Activated T-cell treated with anti-CD3 and anti-CD28 coated beads, Interleukin-2, amount 50 U/mL, for 48 hours (primary cell): ENCODE measurements around the gene NFKB1.
A peak's percentile ranks its signal among the peaks of the same experiment; 100 is the strongest.
"Not testable (repeated sequence)": the region's sequence is repeated elsewhere in the genome, so short reads cannot be mapped to it uniquely, and the experiment has no call there.

ENCODE experiments used
- DNase-seq, 2 experiments: peaks; one replicate each; pipeline ENCODE4 v3.0.0-alpha.2; 2020

NFKB1 gene, protein sequence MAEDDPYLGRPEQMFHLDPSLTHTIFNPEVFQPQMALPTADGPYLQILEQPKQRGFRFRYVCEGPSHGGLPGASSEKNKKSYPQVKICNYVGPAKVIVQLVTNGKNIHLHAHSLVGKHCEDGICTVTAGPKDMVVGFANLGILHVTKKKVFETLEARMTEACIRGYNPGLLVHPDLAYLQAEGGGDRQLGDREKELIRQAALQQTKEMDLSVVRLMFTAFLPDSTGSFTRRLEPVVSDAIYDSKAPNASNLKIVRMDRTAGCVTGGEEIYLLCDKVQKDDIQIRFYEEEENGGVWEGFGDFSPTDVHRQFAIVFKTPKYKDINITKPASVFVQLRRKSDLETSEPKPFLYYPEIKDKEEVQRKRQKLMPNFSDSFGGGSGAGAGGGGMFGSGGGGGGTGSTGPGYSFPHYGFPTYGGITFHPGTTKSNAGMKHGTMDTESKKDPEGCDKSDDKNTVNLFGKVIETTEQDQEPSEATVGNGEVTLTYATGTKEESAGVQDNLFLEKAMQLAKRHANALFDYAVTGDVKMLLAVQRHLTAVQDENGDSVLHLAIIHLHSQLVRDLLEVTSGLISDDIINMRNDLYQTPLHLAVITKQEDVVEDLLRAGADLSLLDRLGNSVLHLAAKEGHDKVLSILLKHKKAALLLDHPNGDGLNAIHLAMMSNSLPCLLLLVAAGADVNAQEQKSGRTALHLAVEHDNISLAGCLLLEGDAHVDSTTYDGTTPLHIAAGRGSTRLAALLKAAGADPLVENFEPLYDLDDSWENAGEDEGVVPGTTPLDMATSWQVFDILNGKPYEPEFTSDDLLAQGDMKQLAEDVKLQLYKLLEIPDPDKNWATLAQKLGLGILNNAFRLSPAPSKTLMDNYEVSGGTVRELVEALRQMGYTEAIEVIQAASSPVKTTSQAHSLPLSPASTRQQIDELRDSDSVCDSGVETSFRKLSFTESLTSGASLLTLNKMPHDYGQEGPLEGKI

DNA sequence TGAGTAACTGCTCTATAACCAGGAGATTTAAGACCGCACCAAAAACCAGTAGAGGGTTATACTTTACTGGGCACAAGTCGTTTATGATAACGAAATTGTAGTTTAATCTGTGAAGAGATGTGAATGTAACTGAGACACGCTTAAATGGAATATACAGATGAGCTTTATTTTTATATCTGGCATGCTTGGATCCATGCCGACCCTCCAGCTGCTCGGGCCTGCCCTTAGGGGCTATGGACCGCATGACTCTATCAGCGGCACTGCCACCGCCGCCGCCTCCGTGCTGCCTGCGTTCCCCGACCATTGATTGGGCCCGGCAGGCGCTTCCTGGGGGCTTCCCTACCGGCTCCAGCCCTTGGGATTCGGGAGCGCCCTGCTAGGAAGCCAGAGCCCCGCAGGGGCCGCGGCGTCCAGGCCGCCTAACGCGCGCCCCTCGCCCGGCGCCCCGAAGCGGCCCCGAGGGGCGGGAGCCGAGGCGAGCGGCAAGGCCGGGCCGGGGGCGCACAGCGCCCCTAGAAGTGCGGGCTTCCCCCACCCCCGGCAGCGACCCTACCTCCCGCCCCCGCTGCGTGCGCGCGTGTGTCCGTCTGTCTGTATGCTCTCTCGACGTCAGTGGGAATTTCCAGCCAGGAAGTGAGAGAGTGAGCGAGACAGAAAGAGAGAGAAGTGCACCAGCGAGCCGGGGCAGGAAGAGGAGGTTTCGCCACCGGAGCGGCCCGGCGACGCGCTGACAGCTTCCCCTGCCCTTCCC is at the start of gene NFKB1:
Gene NFKB1 (plus strand): TSS at position 664 of the 751 bp plus-strand sequence. CDS start 24,160 bp downstream, outside the sequence.
- peak; percentile 82 to 84 for DNase-seq

DNA sequence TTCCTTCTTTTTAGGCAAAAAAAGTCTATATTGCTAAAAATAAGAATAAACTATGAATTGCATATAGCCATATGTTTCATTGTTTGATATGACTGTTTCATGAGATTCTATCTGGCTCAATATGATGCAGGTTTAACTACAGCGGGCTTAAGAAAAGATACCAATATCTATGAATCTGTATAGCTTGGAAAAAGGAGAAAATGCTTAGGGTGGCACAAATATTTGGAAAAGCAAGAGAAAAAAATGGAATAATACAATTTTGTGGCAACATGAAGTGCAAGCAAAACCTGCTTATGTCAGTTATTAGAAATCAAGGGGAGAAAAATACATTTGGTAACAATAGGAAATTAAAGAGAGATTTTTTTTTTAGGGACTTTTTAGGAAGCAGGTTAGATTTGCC is 48.3 kb upstream of the NFKB1 start:
- no peak for DNase-seq

DNA sequence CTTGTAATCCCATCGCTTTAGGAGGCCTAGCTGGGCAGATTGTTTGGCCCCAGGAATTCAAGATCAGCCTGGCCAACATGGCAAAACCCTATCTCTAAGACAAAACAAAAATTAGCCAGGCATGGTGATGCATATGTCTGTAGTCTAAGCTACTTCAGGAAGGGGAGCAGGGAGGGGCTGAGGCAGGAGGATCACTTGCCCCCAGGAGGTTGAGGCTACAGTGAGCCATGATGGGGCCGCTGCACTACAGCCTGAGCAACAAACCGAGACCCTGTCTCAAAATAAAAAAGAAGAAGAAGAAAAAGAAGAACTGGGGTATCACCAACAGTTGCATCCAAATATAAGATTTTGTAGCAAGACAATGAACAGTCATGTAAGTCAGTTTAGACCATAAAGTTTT is 47.3 kb upstream of the NFKB1 start:
- no peak for DNase-seq

DNA sequence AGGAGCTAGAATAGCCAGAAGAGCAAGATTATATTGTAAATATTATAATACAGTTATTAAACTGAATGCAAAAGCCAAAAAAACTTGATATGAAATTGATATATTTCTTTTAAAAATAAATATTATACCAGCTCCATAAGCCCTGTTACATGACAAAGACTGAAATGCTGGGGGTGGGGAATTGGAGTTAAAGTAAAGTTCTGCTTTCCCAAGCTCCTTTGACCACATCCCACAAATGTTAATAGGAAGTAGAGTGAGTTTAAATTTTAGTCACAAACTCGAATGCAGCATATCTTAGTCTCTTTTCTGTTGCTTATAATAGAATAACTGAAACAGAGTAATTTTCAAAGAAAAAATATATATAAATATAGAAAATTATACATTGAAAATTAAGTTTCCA is 46.9 kb upstream of the NFKB1 start:
- no peak for DNase-seq

DNA sequence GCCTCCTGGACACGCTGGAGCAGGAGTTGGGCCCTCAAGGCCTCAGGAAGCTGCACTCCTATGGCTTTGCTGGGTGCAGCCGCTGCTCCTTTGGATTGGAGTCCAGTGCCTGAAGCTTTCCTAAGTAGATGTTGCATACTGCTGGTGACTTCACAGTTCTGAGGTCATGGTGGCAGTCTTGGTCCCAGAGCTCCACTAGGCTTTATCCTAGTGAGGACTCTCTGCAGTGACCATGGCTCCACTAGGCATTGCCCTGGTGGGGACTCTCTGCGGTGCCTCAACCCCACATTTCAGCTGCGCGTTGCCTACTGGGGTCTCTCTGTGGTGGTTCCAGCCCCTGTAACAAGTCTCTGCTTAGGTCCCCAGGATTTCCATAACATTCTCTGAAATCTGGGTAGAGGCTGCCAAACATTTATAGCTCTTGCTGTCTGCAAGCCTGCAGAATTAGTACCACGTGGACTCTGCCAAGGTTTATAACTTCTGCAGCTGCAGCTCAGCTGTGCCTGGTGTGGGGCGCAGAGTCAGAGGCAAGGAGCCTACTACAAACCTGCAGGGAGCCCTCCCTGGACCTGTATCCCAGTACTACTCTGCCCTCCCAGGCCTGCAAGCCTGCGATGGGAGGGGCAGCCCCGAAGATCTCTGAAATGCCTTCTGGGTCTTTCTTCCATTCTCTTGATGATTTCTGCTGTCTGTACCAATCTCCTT is 46.0 kb upstream of the NFKB1 start:
- no peak for DNase-seq

DNA sequence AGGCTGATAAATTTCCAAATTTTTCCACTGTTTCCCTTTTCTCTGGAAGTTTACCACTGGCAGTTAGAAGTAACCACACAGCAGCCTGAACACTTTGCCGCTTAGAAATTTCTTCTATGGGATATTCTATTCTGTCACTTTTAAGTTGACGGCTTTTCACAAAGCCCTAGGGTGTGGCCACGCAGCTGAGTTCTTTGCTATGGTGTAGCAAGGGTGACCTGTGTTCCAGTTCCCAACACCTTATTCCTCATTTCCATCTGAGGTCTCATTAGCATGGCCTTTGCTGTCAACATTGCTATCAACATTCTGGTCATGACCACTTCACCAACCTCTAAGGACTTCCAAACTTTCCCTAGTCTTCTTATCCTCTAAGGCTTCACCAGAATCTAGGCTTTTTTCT is 45.4 kb upstream of the NFKB1 start:
- no peak for DNase-seq

DNA sequence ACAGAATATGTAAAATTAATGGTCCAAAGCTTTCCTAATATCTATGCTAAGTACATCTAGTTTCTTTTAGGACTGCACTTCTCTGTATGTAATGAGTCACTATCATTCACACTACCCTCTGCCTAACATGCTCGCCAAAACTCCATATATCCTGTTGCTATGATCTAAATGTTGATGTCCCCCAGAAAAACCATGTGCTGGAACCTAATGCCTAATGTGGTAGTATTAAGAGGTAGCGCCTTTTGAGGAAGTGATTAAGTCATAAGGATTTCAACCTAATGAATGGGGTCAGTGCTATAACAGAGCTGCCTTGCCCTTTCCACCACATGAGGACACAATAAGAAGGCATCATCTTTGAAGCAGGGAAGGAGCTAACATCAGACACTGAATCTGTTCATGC is 34.9 kb upstream of the NFKB1 start:
- no peak for DNase-seq

DNA sequence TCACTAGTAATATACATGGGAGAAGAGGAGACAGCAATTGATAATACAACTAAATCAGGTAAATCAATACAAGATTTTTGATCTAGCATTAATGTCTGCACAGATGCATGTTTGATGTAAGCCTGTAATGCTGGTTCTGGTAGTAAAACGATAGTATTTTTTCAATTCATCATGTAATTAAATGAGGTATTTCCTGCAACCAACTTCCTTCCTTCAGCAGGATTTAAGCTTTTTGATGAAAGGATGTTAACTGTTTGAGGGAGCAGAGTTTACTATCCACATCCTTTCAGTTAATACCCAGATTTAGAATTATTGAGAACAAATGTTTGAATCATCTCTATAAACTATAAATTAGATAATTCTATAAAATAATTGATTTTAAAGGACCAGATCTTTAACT is 31.4 kb upstream of the NFKB1 start:
- no peak for DNase-seq

DNA sequence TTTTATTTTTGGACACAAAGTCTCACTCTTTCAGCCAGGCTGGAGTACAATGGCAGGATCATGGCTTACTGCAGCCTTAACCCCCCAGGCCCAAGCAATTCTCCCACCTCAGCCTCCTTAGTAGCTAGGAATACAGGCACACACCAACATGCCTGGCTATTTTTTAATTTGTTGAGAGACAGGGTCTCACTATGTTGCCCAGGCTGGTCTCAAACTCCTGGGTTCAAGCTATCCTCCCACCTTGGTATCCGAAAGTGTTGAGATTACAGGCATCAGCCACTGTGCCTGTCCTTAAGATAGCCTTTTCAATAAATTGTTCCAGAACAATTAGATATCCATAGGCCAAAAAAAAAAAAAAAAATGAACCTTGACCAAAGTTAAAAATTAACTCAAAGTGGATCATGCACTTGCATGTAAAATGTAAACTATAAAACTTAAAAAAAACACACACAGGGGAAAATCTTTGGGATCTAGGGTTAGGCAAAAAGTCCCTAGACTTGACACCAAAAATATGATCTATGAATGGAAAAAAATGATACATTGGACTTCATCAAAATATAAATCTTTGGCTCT is 28.6 kb upstream of the NFKB1 start:
- no peak for DNase-seq

DNA sequence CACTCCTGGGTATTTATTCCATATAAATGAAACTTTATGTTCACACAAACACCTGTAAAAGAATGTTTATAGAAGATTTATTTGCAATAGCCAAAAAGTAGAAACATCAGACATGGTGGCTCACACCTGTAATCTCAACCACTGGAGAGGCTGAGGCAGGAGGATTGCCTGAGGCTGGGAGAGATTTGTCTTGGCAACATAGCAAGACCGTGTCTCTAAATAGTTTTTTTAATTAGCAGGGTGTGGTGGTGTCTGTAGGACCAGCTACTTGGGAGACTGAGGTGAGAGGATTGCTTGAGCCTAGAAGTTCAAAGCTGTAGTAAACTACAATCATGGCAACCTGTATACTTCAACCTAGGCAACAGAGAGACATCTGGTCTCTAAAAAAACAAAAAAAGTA is 27.7 kb upstream of the NFKB1 start:
- DNase-seq = no peak

DNA sequence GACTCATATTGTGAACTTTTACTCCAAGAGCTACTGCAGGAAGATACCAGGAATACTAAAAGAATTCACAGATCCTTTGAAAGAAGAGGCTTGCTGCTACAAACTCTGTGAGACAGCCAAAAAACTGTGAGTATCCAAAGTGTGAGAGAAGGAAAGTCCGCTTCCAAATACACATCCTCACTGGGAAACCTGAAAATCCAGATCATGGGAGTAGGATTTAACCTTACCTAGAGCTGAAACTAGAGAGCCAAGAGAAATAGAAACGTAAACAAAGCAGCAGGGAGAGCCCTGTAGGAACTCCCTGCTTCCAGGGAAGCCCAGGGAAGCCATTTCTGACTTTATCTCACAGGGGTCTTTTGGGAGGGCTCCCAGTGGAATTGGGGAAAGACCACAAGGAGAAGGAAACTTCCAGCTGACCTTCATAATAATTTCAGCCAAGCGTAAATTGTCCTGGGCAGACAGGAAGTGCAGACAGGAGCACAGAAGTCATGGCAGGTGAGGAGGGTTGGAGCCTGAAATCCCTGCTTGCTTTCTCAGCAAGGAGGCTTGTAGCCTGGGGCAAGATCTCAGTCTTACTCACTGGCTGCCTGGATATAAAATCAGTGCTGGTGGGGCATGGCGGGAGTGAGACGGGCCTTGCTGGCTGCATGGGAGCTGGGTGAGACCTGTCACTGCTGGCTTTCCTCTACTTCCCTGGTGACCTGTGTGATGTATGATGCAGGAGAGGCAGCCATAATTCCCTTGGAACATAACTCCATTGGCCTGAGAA is 26.2 kb upstream of the NFKB1 start:
- no peak for DNase-seq

DNA sequence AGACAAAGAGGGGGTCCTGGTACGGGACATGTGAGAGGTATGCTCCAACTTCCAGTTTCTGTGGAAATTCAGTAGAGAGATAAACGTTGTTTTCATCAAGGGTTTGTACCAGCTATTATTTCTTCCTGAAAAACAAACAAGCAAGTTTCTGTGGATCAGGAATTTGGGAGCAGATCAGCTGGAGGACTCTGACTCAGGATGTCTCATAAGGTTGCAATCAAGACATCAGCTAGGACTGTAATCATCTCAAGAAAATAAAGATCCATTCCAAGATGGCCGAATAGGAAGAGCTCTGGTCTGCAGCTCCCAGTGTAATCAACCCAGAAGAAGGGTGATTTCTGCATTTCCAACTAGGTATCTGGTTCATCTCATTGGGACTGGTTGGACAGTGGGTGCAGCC is 23.5 kb upstream of the NFKB1 start:
- no peak for DNase-seq

DNA sequence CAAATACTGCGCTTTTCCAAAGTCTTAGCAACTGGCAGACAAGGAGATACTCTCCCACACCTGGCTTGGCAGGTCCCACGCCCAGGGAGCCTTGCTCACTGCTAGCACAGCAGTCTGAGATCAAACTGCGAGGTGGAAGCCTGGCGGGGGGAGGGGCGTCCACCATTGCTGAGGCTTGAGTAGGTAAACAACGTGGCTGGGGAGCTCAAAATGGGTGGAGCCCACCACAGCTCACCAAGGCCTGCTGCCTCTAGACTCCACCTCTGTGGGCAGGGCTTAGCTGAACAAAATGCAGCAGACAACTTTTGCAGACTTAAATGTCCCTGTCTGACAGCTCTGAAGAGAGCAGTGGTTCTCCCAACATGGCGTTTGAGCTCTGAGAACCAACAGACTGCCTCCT is 23.0 kb upstream of the NFKB1 start:
- no peak for DNase-seq

DNA sequence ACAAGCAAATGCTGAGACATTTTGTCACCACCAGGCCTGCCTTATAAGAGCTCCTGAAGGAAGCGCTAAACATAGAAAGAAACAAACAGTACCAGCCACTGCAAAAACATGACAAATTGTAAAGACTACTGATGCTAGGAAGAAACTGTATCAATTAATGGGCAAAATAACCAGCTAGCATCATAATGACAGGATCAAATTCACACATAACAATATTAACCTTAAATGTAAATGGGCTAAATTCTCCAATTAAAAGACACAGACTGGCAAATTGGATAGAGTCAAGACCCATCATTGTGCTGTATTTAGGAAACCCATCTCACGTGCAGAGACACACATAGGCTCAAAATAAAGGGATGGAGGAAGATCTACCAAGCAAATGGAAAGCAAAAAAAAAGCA is 21.3 kb upstream of the NFKB1 start:
- not testable (repeated sequence) for DNase-seq

DNA sequence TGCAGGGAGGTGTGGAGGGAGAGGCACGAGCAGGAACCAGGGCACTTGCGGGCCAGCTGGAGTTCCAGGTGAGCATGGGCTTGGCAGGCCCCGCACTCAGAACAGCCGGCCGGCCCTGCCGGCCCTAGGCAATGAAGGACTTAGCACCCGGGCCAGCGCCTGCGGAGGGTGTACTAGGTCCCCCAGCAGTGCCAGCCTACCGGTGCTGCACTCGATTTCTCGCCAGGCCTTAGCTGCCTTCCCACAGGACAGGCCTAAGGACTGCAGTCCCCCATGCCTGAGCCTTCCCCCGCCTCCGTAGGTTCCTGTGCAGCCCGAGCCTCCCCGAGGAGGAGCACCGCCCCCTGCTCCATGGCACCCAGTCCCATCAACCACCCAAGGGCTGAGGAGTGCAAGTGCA is 18.0 kb upstream of the NFKB1 start:
- no peak for DNase-seq

DNA sequence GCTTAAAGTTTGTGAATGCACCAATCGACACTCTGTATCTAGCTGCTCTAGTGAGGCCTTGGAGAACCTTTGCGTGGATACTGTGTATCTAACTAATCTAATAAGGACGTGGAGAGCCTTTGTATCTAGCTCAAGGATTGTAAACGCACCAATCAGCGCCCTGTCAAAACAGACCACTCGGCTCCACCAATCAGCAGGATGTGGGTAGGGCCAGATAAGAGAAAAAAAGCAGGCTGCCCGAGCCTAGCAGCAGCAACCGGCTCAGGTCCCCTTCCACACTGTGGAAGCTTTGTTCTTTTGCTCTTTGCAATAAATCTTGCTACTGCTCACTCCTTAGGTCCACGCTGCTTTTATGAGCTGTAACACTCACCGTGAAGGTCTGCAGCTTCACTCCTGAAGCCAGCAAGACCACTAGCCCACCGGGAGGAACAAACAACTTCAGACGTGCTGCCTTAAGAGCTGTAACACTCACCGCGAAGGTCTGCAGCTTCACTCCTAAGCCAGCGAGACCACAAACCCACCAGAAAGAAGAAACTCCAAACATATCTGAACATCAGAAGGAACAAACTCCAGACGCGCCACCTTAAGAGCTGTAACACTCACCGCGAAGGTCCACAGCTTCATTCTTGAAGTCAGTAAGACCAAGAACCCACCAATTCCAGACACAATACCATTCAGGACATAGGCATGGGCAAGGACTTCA is 17.0 kb upstream of the NFKB1 start:
- not testable (repeated sequence) for DNase-seq

DNA sequence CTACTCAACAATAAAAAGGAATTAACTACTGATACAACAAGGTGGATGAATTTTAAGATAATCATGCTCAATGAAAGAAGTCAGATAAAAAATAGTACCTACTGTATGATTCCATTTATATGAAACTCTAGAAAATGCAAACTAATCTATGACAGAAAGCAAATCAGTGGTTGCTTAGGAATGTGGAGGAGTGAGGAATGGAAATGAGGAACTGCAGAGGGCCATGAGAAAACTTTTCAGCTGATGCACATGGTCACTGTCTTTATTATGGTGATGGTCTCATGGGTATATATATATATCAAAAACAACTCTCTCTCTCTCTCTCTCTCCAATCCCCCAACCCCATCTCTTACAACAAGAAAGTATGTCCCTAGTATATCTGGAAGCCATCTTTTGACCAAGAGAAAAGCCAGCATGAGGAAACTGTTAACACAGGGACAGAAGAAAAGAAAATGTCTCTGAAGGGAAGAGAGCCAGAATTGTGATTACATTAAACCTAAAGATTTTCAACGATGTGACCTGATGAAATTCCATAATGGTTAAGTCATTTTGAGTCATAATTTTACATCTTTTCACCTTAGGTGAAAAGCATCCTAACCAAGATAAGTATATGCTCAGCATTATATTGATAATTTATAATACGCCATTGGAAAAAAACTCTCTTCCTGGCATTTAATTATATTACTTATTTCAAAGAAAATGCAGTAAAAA is 8.5 kb upstream of the NFKB1 start:
- no peak for DNase-seq

DNA sequence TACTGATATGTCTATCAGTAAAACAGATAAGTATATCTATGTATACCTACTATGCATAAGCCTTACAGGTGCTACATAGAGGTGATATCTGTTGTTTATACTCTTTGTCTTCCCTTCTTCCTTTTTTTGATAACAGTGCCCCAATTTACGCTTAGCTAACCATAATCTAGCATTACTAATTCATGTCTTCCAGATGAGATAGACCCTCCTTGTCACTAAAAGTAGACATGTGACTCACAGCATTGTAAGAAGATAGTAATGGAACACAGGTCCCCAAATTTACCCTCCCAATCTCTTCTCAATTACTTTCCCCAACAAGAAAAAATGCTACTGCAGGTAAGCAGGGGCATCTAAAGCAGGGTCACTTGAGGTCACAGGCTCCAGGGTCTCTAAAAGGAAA is 7.9 kb upstream of the NFKB1 start:
- no peak for DNase-seq

DNA sequence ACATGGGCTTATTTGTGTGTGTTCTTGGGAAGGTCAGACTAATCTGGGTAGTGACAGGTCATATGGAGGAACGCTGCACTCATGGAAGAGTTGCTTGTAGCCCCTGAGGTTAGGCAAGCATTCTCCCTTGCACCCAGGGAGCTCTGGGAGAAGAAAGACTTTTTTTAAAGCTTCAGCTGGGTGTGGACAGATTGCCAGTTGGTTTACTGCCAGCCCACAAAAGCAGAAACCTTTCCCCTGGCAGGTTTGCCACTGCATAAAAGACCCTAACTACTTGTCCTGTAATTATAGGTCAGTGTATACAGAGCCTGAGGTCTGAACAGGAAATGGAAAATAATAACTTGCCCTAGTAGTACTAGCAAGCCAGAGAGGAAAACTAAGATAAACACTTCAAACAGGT is 7.4 kb upstream of the NFKB1 start:
- DNase-seq = no peak

DNA sequence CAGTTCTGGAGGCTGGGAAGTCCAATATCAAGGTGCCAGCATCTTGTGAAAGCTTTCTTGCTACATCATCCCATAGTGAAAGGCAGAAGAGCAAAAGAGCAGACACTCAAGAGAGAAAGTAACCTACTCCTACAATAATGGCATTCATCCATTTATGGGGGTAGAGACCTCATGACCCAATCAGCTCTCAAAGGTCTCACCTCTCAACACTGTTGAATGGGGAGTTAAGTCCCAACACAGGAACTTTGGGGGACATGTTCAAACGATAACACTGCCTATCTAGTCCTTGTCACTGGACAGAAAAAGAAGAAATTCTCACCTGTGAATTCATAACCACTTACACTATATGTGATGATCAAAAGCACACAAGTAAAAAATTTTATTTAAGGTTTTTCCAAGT is 6.6 kb upstream of the NFKB1 start:
- DNase-seq = no peak
